Neural progenitor cell (in vitro differentiated cells): ENCODE results near the gene OR10G4.

Source experiments
- CTCF ChIP-seq: fragments of 200-600 bp; sonication (generic); IDR thresholded peaks from 2 replicates; pipeline ENCODE4 v1.5.1; 2017; ENCODE audit warnings: antibody characterized with exemption, mild to moderate bottlenecking
- EZH2phosphoT487 ChIP-seq: fragments of 200-600 bp; sonication (generic); IDR thresholded peaks from 2 replicates; pipeline ENCODE4 v1.6.1; 2017; ENCODE audit warnings: antibody characterized with exemption

DNA sequence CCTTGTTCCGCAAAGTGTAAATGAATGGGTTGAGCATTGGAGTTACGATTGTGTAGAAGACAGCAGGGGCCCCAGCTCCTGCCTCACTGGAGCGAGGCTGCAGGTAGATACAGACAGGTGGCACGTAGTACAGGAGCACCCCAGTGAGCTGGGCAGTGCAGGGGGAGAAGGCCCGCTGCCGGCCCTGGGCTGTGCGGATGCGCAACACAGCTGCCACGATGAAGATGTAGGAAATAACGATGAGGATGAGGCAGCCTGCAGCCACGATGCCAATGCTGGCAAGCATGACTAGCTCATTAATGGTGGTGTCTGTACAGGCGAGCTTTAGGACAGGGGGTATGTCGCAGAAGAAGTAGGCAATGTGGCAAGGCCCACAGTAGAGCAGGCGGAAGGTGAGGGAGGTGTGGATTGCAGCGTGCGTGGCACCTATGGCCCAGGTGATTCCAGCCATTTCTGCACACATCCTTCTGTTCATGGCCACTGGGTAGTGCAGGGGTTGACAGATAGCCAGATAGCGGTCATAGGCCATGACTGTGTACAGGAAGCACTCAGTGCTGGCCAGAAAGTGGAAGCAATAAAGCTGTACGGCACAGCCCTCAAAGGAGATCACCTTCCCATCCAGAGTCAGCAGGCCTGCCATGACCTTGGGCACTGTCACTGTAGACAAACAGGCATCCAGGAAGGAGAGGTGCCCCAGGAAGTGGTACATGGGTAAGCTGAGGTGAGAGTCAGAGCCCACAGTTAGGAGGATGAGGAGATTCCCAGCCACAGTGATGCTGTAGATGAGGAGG lies 35.8 kb upstream of the OR10G4 start:
- TF ChIP-seq CTCF, result no peak
- TF ChIP-seq EZH2phosphoT487, result no peak
